Measurements from ENCODE around the gene ABCC2.
A peak's percentile ranks its signal among the peaks of the same experiment; 100 is the strongest.
"Not testable (repeated sequence)": the region's sequence is repeated elsewhere in the genome, so short reads cannot be mapped to it uniquely, and the experiment has no call there.

Gene ABCC2

GRCh38 chr10:99782447-99783286, at the start of gene ABCC2:
Gene ABCC2 (plus strand): TSS chr10:99782640. CDS start chr10:99782845, 205 bp downstream.
- FAIRE-seq: peak; percentile 98

GRCh38 chr10:99733366-99733765, 49.1 kb upstream of the ABCC2 start:
- FAIRE-seq: no peak

- FAIRE-seq: not testable (repeated sequence)
These were observed 48.3 kb upstream of the ABCC2 start for GRCh38 chr10:99734111-99734510.

GRCh38 chr10:99740260-99740659, 42.2 kb upstream of the ABCC2 start:
- FAIRE-seq: peak; percentile 19

GRCh38 chr10:99740933-99741559, 41.4 kb upstream of the ABCC2 start:
- peak; percentile 21 for FAIRE-seq

GRCh38 chr10:99742254-99742653, 40.2 kb upstream of the ABCC2 start:
- FAIRE-seq: no peak

GRCh38 chr10:99742701-99743100, 39.7 kb upstream of the ABCC2 start:
- FAIRE-seq: no peak

- FAIRE-seq: no peak
These were observed 38.6 kb upstream of the ABCC2 start for GRCh38 chr10:99743841-99744240.

GRCh38 chr10:99746166-99746565, 36.3 kb upstream of the ABCC2 start:
- not testable (repeated sequence) for FAIRE-seq

- FAIRE-seq: no peak
These were observed 33.5 kb upstream of the ABCC2 start for GRCh38 chr10:99748823-99749451.

- FAIRE-seq: no peak
These were observed 31.8 kb upstream of the ABCC2 start for GRCh38 chr10:99750641-99751040.

GRCh38 chr10:99754670-99755069, 27.8 kb upstream of the ABCC2 start:
- no peak for FAIRE-seq

- no peak for FAIRE-seq
These were observed 26.3 kb upstream of the ABCC2 start for GRCh38 chr10:99756159-99756558.

- no peak for FAIRE-seq
These were observed 24.1 kb upstream of the ABCC2 start for GRCh38 chr10:99758211-99758891.

GRCh38 chr10:99760321-99760720, 22.1 kb upstream of the ABCC2 start:
- no peak for FAIRE-seq

GRCh38 chr10:99761365-99761764, 21.1 kb upstream of the ABCC2 start:
- no peak for FAIRE-seq

- FAIRE-seq: peak; percentile 35
These were observed 16.7 kb upstream of the ABCC2 start for GRCh38 chr10:99765672-99766301.

GRCh38 chr10:99766302-99766681, 16.1 kb upstream of the ABCC2 start:
- no peak for FAIRE-seq

GRCh38 chr10:99767901-99768300, 14.5 kb upstream of the ABCC2 start:
- FAIRE-seq: no peak

GRCh38 chr10:99768556-99768955, 13.9 kb upstream of the ABCC2 start:
- FAIRE-seq: no peak

- no peak for FAIRE-seq
These were observed 12.7 kb upstream of the ABCC2 start for GRCh38 chr10:99769706-99770105.

GRCh38 chr10:99770408-99771045, 11.9 kb upstream of the ABCC2 start:
- no peak for FAIRE-seq

Measured in A204.1 (cell line).